Motor neuron (in vitro differentiated cells): ENCODE measurements around the gene ADGRG2. TPM values are rescaled to one million over a fixed set of nuclear protein-coding genes. Genes with fewer than 3 reads are reported as not detected.

Source experiments
- total RNA-seq, 8 experiments: library from RNA; unstranded; fragments of 300-600 nt; gene quantifications; 2 replicates each; pipeline versions ENCODE4 v1.2.3 to v1.2.4, GENCODE V29; 2022

The ADGRG2 gene
- total RNA-seq, 8 experiments from 2014 or later = 0.66 to 5.4 (median 0.85) TPM

Other genes with a start within 250 kb of the ADGRG2 start
- gene PHKA2, start 138.4 kb downstream of the ADGRG2 start, total RNA-seq = 10 to 100 TPM in 4 of 8 experiments, 1 to 10 TPM in 4; 6.1 to 23.8 (median 10.2) TPM
- gene PDHA1, start 221.5 kb upstream of the ADGRG2 start, total RNA-seq = 100 to 1,000 TPM in 4 of 8 experiments, 10 to 100 TPM in 4; 72.2 to 249 (median 95.3) TPM